ENCODE results near the gene PKM.
"Not testable (repeated sequence)": the region's sequence is repeated elsewhere in the genome, so short reads cannot be mapped to it uniquely, and the experiment has no call there.

The PKM gene

GRCh38 chr15:72183781-72184164 is 47.2 kb downstream of the PKM start:
- in situ Hi-C loops (cut with MboI; ENCODE audit: low pct_unique_long_range_greater_than_20kb, low sequenced_read_pairs), result no loop called here
- DNase-seq, result no peak

- no peak for DNase-seq
- in situ Hi-C loops (cut with MboI; ENCODE audit: low pct_unique_long_range_greater_than_20kb, low sequenced_read_pairs), result no loop called here
These were observed 48.3 kb downstream of the PKM start for GRCh38 chr15:72182673-72183072.

GRCh38 chr15:72182244-72182643 is 48.7 kb downstream of the PKM start:
- no peak for DNase-seq
- in situ Hi-C loops (cut with MboI; ENCODE audit: low pct_unique_long_range_greater_than_20kb, low sequenced_read_pairs), result no loop called here

- in situ Hi-C loops (cut with MboI; ENCODE audit: low pct_unique_long_range_greater_than_20kb, low sequenced_read_pairs), result no loop called here
- DNase-seq, result no peak
These were observed 50.1 kb downstream of the PKM start for GRCh38 chr15:72180761-72181324.

- in situ Hi-C loops (cut with MboI; ENCODE audit: low pct_unique_long_range_greater_than_20kb, low sequenced_read_pairs), result no loop called here
These were observed 50.9 kb downstream of the PKM start for GRCh38 chr15:72179950-72180581.

GRCh38 chr15:72178976-72179585 is 51.9 kb downstream of the PKM start:
- in situ Hi-C loops (cut with MboI; ENCODE audit: low pct_unique_long_range_greater_than_20kb, low sequenced_read_pairs), result no loop called here

More at GRCh38 chr15:72179950-72180581, 50.9 kb downstream of the PKM start:
- DNase-seq, result no peak

GRCh38 chr15:72176743-72177142 is 54.2 kb downstream of the PKM start:
- in situ Hi-C loops (cut with MboI; ENCODE audit: low pct_unique_long_range_greater_than_20kb, low sequenced_read_pairs), result no loop called here

More at GRCh38 chr15:72178976-72179585, 51.9 kb downstream of the PKM start:
- no peak for DNase-seq

GRCh38 chr15:72176159-72176558 is 54.8 kb downstream of the PKM start:
- no peak for DNase-seq
- in situ Hi-C loops (cut with MboI; ENCODE audit: low pct_unique_long_range_greater_than_20kb, low sequenced_read_pairs), result no loop called here

More at GRCh38 chr15:72176743-72177142, 54.2 kb downstream of the PKM start:
- no peak for DNase-seq

GRCh38 chr15:72175186-72176044 is 55.6 kb downstream of the PKM start:
- in situ Hi-C loops (cut with MboI; ENCODE audit: low pct_unique_long_range_greater_than_20kb, low sequenced_read_pairs), result no loop called here
- DNase-seq, result no peak

- in situ Hi-C loops (cut with MboI; ENCODE audit: low pct_unique_long_range_greater_than_20kb, low sequenced_read_pairs), result loop anchor here (25.0 kb wide), 1 partner anchor 712 kb away; no protein-coding TSS in a partner anchor
- DNase-seq, result no peak
These were observed 56.3 kb downstream of the PKM start for GRCh38 chr15:72174551-72175165.

- in situ Hi-C loops (cut with MboI; ENCODE audit: low pct_unique_long_range_greater_than_20kb, low sequenced_read_pairs), result loop anchor here (25.0 kb wide), 1 partner anchor 712 kb away; no protein-coding TSS in a partner anchor
- no peak for DNase-seq
These were observed 57.0 kb downstream of the PKM start for GRCh38 chr15:72173864-72174550.

- in situ Hi-C loops (cut with MboI; ENCODE audit: low pct_unique_long_range_greater_than_20kb, low sequenced_read_pairs), result loop anchor here (25.0 kb wide), 1 partner anchor 711 kb away; no protein-coding TSS in a partner anchor
- DNase-seq, result no peak
These were observed 57.6 kb downstream of the PKM start for GRCh38 chr15:72173401-72173800.

GRCh38 chr15:72172796-72173195 is 58.2 kb downstream of the PKM start:
- in situ Hi-C loops (cut with MboI; ENCODE audit: low pct_unique_long_range_greater_than_20kb, low sequenced_read_pairs), result loop anchor here (25.0 kb wide), 1 partner anchor 710 kb away; no protein-coding TSS in a partner anchor
- DNase-seq, result no peak

GRCh38 chr15:72171978-72172377 is 59.0 kb downstream of the PKM start:
- DNase-seq, result not testable (repeated sequence)
- in situ Hi-C loops (cut with MboI; ENCODE audit: low pct_unique_long_range_greater_than_20kb, low sequenced_read_pairs), result loop anchor here (25.0 kb wide), 1 partner anchor 710 kb away; no protein-coding TSS in a partner anchor

- in situ Hi-C loops (cut with MboI; ENCODE audit: low pct_unique_long_range_greater_than_20kb, low sequenced_read_pairs), result loop anchor here (25.0 kb wide), 1 partner anchor 708 kb away; no protein-coding TSS in a partner anchor
- no peak for DNase-seq
These were observed 60.3 kb downstream of the PKM start for GRCh38 chr15:72170691-72171090.

GRCh38 chr15:72169921-72170611 is 60.9 kb downstream of the PKM start:
- no peak for DNase-seq
- in situ Hi-C loops (cut with MboI; ENCODE audit: low pct_unique_long_range_greater_than_20kb, low sequenced_read_pairs), result loop anchor here (25.0 kb wide), 1 partner anchor 708 kb away; no protein-coding TSS in a partner anchor

GRCh38 chr15:72169236-72169920 is 61.6 kb downstream of the PKM start:
- in situ Hi-C loops (cut with MboI; ENCODE audit: low pct_unique_long_range_greater_than_20kb, low sequenced_read_pairs), result loop anchor here (25.0 kb wide), 1 partner anchor 707 kb away; no protein-coding TSS in a partner anchor
- no peak for DNase-seq

Data from KBM-7 (cell line).